Measurements from ENCODE around the gene NFATC3.

NFATC3 gene

GRCh38 chr16:68234188-68235107 lies 149.3 kb downstream of the NFATC3 start:
- no peak for DNase-seq

GRCh38 chr16:68235108-68235886 lies 150.1 kb downstream of the NFATC3 start:
- DNase-seq, result peak; percentile 37

GRCh38 chr16:68235887-68236136 lies 150.6 kb downstream of the NFATC3 start, which contains the start of gene ESRP2:
Gene ESRP2, minus strand, starts transcription at chr16:68236127. Its CDS starts 82 bp downstream, at chr16:68236045.
- no peak for DNase-seq

- DNase-seq, result peak; percentile 40
Measured at GRCh38 chr16:68236137-68236825, 151.1 kb downstream of the NFATC3 start.

GRCh38 chr16:68236826-68237242 lies 151.7 kb downstream of the NFATC3 start:
- DNase-seq, result no peak

GRCh38 chr16:68237243-68238028 lies 152.3 kb downstream of the NFATC3 start:
- DNase-seq, result peak; percentile 70

GRCh38 chr16:68238029-68238345 lies 152.8 kb downstream of the NFATC3 start:
- no peak for DNase-seq

- DNase-seq, result no peak
Measured at GRCh38 chr16:68242085-68242484, 156.9 kb downstream of the NFATC3 start.

- no peak for DNase-seq
Measured at GRCh38 chr16:68242926-68243858, 158.0 kb downstream of the NFATC3 start.

- no peak for DNase-seq
Measured at GRCh38 chr16:68244481-68244902, 159.3 kb downstream of the NFATC3 start.

GRCh38 chr16:68244903-68245853 lies 160.0 kb downstream of the NFATC3 start, which contains the start of gene PLA2G15:
Gene PLA2G15, plus strand, starts transcription at chr16:68245373. Its CDS starts 54 bp downstream, at chr16:68245427.
- DNase-seq, result peak; percentile 94

- DNase-seq, result no peak
Measured at GRCh38 chr16:68246121-68246520, 161.0 kb downstream of the NFATC3 start.

GRCh38 chr16:68246666-68247065 lies 161.5 kb downstream of the NFATC3 start:
- DNase-seq, result no peak

- DNase-seq, result no peak
Measured at GRCh38 chr16:68247400-68247799, 162.2 kb downstream of the NFATC3 start.

- DNase-seq, result no peak
Measured at GRCh38 chr16:68247932-68248331, 162.8 kb downstream of the NFATC3 start.

- DNase-seq, result no peak
Measured at GRCh38 chr16:68249371-68249770, 164.2 kb downstream of the NFATC3 start.

GRCh38 chr16:68250951-68251350 lies 165.8 kb downstream of the NFATC3 start:
- no peak for DNase-seq

- DNase-seq, result no peak
Measured at GRCh38 chr16:68251832-68252231, 166.7 kb downstream of the NFATC3 start.

GRCh38 chr16:68252383-68252782 lies 167.2 kb downstream of the NFATC3 start:
- no peak for DNase-seq

GRCh38 chr16:68253721-68254120 lies 168.6 kb downstream of the NFATC3 start:
- no peak for DNase-seq

Data from activated gamma-delta T cell (primary cell).